ENCODE measurements around the gene PLXDC2.

GRCh38 chr10:19947656-19948055 lies 131.4 kb downstream of the PLXDC2 start:
- TF ChIP-seq CTCF (tag by site-specific recombination; IDR thresholded peaks at IDR 0.05): no peak
- TF ChIP-seq ZFP41 (tag by site-specific recombination; IDR thresholded peaks at IDR 0.05; ENCODE audit: borderline replicate concordance): no peak
- TF ChIP-seq FEZF1 (tag by site-specific recombination; IDR thresholded peaks at IDR 0.05): no peak
- no peak for TF ChIP-seq ZNF585B (tag by site-specific recombination; IDR thresholded peaks at IDR 0.05)
- no peak for TF ChIP-seq ZNF2 (tag by site-specific recombination; IDR thresholded peaks at IDR 0.05)
- no peak for TF ChIP-seq ZNF629 (tag by site-specific recombination; IDR thresholded peaks at IDR 0.05)
